Right lobe of liver (tissue), 4 donors: ENCODE results near the gene COTL1.

Experiments used
- POLR2A ChIP-seq: fragments of 450-650 bp; IDR thresholded peaks from one replicate; pipeline ENCODE4 v1.6.1; 2017; ENCODE audit warnings: antibody characterized with exemption, mild to moderate bottlenecking
- TF ChIP-seq, protein P1 (sequence below), 4 donors: fragments of 200-600 bp in 3 of 4; fragments of 450-650 bp in 1 of 4; IDR thresholded peaks; one replicate each; pipeline versions ENCODE4 v1.5.1 to v1.8.0; 2016 to 2022; ENCODE audit warnings: antibody characterized with exemption in 4 of 4, mild to moderate bottlenecking in 2 of 4
- donor health status: DM: no; HTN: no; CAD: no.
- donor health status: DM: no; HTN: no; CAD: no.
- donor health status: DM: no; HTN: yes; CAD: no.

DNA sequence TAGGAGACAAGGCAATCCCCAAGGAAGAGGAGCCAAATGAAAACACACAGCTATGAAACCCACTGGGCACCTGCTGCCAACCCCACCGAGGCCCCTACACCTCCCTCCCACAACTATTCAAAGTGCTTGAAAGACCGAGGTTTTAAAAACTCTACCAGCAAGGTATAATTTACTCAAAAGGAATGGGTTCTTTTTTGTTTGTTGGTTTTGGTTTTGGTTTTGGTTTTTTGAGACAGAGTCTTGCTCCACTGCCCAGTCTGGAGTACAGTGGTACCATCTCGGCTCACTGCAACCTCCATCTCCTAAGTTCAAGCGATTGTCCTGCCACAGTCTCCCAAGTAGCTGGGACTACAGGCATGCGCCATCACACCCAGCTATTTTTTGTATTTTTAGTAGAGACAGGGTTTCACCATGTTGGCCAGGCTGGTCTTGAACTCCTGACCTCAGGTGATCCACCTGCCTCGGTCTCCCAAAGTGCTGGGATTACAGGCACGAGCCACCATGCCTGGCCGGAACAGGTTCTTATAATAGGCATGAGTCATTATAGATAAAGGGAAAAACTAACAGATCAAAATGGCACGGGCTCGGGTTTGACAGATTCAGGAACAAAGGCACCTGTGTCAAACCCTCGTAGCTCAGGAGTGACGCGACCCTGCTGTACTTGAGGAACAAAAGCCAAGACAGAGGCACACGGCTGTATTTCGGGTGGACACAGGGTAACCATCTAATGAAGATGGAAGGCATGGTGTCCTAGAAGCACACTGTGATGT is 40.7 kb downstream of the COTL1 start:
- TF ChIP-seq, protein P1, sequence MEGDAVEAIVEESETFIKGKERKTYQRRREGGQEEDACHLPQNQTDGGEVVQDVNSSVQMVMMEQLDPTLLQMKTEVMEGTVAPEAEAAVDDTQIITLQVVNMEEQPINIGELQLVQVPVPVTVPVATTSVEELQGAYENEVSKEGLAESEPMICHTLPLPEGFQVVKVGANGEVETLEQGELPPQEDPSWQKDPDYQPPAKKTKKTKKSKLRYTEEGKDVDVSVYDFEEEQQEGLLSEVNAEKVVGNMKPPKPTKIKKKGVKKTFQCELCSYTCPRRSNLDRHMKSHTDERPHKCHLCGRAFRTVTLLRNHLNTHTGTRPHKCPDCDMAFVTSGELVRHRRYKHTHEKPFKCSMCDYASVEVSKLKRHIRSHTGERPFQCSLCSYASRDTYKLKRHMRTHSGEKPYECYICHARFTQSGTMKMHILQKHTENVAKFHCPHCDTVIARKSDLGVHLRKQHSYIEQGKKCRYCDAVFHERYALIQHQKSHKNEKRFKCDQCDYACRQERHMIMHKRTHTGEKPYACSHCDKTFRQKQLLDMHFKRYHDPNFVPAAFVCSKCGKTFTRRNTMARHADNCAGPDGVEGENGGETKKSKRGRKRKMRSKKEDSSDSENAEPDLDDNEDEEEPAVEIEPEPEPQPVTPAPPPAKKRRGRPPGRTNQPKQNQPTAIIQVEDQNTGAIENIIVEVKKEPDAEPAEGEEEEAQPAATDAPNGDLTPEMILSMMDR (IDR thresholded peaks at IDR 0.05): no peak
- TF ChIP-seq POLR2A: no peak
